Measurements from ENCODE around the gene ZNF469.

ZNF469 gene

GRCh38 chr16:88413631-88414030 is 30.9 kb downstream of the ZNF469 start:
- DNase-seq, result no peak

- no peak for DNase-seq
Measured at GRCh38 chr16:88414521-88415380, 32.0 kb downstream of the ZNF469 start.

- no peak for DNase-seq
Measured at GRCh38 chr16:88415381-88415705, 32.6 kb downstream of the ZNF469 start.

GRCh38 chr16:88415713-88416323 is 33.1 kb downstream of the ZNF469 start:
- no peak for DNase-seq

DNA sequence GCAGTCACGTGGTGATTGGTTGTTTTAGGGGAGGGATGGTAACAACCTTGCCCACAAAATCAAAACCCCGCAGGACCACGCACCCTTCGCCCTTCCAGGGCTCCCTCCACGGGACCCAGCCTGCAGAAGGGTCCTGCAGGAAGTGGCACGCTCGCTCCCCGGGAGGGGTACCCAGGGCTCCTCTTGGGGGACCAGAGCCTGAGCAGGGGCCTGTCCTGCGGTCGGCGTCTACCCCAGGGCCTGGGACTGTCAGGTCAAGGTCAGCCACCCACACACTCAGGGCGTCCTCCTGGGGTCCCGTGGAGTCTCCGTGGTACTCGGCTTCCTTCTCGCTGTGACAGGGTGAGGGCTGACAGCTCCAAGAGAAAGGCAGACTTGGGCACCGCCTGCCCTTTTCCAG is 33.9 kb downstream of the ZNF469 start:
- DNase-seq, result no peak

DNA sequence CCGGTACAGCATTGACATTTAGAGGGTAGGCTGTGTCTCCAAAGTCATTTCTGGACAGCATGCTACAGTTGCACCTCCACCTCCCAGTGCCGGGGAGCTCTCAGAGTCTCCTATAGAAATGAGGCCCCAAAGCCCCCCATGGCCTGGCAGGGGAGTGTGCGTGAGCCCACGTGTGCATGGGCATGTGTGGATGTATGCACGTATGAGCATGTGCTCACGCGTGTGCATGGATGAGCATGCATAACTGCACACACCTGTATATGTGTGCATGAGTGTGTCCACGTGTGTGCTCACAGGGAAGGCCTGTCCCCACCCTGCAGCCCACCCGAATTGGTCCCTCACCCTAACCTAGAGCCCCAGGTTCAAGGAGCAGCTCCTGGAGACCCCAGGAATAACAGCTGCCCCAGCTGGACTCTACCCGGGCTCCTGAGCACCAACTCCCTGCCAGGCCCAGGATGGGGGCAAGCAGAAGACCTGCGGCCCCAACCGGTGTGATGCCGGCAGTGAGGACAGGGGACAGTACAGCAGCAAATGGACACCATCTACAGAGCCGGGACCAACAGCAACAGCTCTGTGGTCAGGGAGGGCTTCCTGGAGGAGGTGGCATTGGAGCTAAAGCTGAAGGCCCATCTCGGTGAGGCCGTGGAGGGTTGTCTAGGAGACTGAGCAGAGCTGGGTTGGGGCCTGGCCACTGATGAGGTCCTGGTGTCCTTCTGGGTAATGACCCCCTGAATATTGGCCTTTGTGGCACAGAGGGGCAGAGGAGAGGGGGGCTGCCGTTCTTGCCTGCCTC is 35.1 kb downstream of the ZNF469 start:
- DNase-seq, result no peak

GRCh38 chr16:88418869-88419268 is 36.1 kb downstream of the ZNF469 start:
- DNase-seq, result no peak

- DNase-seq, result no peak
Measured at GRCh38 chr16:88419790-88420189, 37.0 kb downstream of the ZNF469 start.

DNA sequence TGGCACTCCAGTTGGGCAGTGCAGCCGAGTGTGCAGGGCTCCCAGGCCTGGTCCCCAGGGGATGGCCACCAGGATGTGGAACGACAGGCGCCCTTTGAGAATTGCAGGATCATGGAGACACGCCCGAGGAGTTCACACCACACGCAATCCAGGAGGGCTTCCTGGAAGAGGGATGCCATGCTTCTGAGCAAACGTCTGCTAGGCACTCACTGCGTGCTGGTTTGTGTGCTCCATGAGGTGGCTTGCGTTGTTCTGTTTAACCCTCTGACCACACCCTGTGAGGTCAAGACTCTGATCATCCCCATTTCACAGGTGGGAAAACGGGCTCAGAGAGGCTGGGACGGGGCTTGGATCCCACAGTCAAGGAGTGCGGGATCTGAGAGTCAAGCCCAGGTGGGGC is 37.7 kb downstream of the ZNF469 start:
- DNase-seq, result no peak

DNA sequence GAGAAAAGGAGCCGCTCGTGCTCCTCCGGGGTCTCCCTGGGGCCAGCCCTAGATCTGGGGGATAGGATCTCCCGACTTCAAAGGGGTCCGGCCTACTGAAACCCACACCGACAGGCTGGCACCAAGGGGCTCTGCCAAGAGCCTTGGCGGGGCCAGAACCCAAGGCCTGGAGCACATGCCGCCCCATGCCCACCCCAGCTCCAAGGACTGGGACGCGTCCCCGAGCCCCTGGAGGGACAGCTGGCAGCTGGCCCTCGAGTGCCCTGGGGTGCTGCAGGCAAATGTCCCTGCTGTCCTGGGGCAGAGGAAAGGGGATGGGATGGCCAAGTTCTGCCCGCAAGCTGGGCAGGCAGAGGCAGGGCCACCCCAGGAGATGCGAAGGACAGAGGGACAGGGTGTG is 38.5 kb downstream of the ZNF469 start:
- DNase-seq, result no peak

DNA sequence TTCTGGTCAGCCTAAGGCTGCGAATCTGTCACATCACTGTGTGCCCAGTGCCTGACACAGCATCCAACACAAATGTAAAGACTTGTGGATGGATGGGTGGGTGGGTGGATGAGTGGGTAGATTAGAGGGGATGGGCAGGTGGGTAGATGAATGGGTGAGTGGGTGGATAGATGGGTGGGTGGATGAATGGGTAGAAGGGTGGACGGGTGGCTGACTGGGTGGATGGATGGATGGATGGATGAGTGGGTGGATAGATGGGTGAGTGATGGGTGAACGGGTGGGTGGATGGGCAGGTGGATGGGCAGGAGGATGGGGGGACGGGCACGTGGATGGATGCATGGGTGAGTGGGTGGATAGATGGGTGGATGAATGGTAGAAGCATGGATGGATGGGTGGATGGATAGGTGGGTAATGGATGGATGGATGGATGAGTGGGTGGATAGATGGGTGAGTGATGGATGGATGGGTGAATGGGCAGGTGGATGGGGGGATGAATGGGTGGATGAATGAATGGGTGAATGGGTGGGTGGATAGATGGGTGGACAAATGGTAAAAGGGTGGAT is 39.2 kb downstream of the ZNF469 start:
- DNase-seq, result no peak

GRCh38 chr16:88422733-88423447 is 40.1 kb downstream of the ZNF469 start:
- no peak for DNase-seq

DNA sequence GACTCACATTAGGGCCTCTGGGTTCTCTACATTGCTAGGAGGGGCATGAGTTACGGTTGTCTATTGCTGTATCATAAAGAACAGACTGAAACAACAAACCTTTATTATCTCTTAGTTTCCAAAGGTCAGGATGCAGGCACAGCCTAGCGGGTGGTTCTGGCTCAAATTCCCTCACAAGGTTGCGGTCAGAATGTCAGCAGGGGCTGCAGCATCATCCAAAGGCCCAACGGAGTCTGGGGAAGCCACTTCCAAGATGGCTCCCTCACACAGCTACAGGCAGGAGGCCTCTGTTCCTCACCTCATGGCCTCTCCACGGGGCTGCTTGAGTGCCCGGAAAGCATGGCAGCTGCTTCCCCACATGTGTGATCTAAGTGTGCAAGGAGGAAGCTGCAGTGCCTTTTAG is 40.7 kb downstream of the ZNF469 start:
- no peak for DNase-seq

GRCh38 chr16:88424587-88425235 is 42.0 kb downstream of the ZNF469 start:
- DNase-seq, result no peak

- DNase-seq, result no peak
Measured at GRCh38 chr16:88426018-88426417, 43.3 kb downstream of the ZNF469 start.

DNA sequence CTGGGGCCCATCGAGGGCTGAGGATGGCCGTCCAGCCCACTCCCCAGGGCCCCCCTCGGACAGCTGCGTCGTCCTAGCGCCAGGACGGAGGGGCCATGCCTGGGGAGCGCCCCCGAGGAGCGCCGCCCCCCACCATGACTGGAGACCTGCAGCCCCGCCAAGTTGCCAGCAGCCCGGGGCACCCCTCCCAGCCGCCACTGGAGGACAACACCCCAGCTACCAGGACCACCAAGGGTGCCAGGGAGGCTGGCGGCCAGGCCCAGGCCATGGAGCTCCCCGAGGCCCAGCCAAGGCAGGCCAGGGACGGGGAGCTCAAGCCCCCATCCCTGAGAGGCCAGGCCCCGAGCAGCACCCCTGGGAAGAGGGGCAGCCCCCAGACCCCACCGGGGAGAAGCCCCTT is 44.6 kb downstream of the ZNF469 start:
- no peak for DNase-seq

DNA sequence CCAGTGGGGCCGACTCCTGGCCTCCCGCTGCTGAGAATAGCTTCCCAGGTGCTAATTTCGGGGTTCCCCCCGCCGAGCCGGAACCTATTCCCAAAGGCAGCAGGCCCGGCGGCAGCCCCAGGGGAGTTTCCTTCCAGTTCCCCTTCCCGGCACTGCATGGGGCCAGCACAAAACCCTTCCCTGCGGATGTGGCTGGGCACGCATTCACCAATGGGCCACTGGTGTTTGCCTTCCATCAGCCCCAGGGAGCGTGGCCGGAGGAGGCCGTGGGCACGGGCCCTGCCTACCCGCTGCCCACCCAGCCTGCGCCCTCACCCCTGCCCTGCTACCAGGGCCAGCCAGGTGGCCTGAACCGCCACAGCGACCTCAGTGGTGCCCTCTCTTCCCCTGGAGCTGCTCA is 45.4 kb downstream of the ZNF469 start:
- DNase-seq, result no peak

DNA sequence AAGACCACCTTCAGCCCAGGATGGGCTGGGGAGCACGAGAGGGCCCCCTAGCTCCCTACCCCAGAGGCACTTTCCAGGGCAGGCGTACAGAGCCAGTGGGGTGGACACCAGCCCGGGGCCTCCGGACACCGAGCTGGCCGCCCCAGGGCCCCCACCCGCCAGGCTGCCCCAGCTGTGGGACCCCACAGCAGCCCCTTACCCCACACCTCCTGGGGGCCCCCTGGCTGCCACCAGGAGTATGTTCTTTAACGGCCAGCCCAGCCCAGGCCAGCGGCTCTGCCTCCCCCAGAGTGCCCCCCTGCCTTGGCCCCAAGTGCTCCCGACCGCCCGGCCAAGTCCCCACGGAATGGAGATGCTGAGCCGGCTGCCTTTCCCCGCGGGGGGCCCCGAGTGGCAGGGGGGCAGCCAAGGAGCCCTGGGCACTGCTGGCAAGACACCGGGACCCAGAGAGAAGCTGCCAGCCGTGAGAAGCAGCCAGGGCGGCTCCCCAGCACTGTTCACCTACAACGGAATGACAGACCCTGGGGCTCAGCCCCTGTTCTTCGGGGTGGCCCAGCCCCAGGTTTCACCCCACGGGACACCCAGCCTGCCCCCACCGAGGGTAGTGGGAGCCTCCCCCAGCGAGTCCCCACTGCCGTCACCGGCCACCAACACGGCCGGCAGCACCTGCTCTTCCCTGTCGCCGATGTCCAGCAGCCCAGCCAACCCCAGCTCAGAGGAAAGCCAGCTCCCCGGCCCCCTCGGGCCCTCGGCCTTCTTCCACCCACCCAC is 46.0 kb downstream of the ZNF469 start:
- no peak for DNase-seq

- DNase-seq, result no peak
Measured at GRCh38 chr16:88429387-88430184, 46.8 kb downstream of the ZNF469 start.

GRCh38 chr16:88430185-88430523 is 47.4 kb downstream of the ZNF469 start:
- DNase-seq, result no peak
